Thyroid gland (tissue), 4 donors: Measurements from ENCODE around the gene FOXP2.

Experiments used
- CTCF ChIP-seq, 6 experiments: fragments of 200-600 bp in 3 of 6; fragments of 450-650 bp in 3 of 6; sonication (generic) in 3 of 6; IDR thresholded peaks; one replicate each; pipeline ENCODE4 v1.5.1; 2016 to 2019; ENCODE audit warnings: antibody characterized with exemption in 6 of 6, mild to moderate bottlenecking in 2 of 6, inconsistent platforms in 1 of 6, moderate library complexity in 1 of 6
- POLR2A ChIP-seq, 2 donors: fragments of 450-650 bp; IDR thresholded peaks; one replicate each; pipeline ENCODE4 v1.6.1; 2017; ENCODE audit warnings: antibody characterized with exemption in 2 of 2, mild to moderate bottlenecking in 2 of 2, moderate library complexity in 1 of 2

- TF ChIP-seq CTCF (IDR thresholded peaks at IDR 0.05): no peak
- no peak for TF ChIP-seq POLR2A (IDR thresholded peaks at IDR 0.05)
Measured at GRCh38 chr7:114402876-114403635, 11.6 kb upstream of the FOXP2 start.
